ENCODE results near the gene TBCK. TPM values are rescaled to one million over a fixed set of nuclear protein-coding genes. Genes with fewer than 3 reads are reported as not detected.

The TBCK gene
- total RNA-seq, 1 donor from 2014 or later, result 35.7 TPM

- H3K27ac ChIP-seq, result no peak overlapping the region
Observed at GRCh38 chr4:106264331-106264728, 51.7 kb downstream of the TBCK start.

GRCh38 chr4:106263594-106264330 lies 52.2 kb downstream of the TBCK start:
- Histone ChIP-seq H3K36me3 (no peaks in the 10 kb centered on the region), H3K4me3 (no peak overlapping the region), H3K9me3 (no peaks in the 10 kb centered on the region), H3K27me3 (no peaks in the 10 kb centered on the region), H3K4me1 (no peaks in the 10 kb centered on the region), H3K27ac (no peak overlapping the region)
- intact Hi-C loops (cut with DNase I), result no loop called here
- no peak for TF ChIP-seq CTCF (IDR thresholded peaks at IDR 0.05)
- no peak for DNase-seq (ENCODE audit: low spot score in 2 of 2)

More at GRCh38 chr4:106264331-106264728, 51.7 kb downstream of the TBCK start:
- no peak for DNase-seq (ENCODE audit: low spot score in 2 of 2)
- H3K36me3 ChIP-seq, result no peaks in the 10 kb centered on the region
- no peaks in the 10 kb centered on the region for H3K27me3 ChIP-seq
- TF ChIP-seq CTCF (IDR thresholded peaks at IDR 0.05), result no peak
- no peaks in the 10 kb centered on the region for H3K9me3 ChIP-seq
- no peaks in the 10 kb centered on the region for H3K4me1 ChIP-seq
- intact Hi-C loops (cut with DNase I), result no loop called here
- H3K4me3 ChIP-seq, result no peak overlapping the region

- Histone ChIP-seq H3K4me3 (no peak overlapping the region), H3K27ac (no peak overlapping the region), H3K9me3 (no peaks in the 10 kb centered on the region), H3K36me3 (no peaks in the 10 kb centered on the region), H3K4me1 (peaks cover 0 to 3% of the 10 kb centered on the region in 2 donors), H3K27me3 (no peaks in the 10 kb centered on the region)
- no peak for TF ChIP-seq CTCF (IDR thresholded peaks at IDR 0.05)
- intact Hi-C loops (cut with DNase I), result no loop called here
- no peak for DNase-seq (ENCODE audit: low spot score in 2 of 2)
Observed at GRCh38 chr4:106261980-106262379, 54.0 kb downstream of the TBCK start.

- H3K9me3 ChIP-seq, result no peaks in the 10 kb centered on the region
- H3K4me1 ChIP-seq, result peaks cover 0 to 3% of the 10 kb centered on the region in 2 donors
- no peak overlapping the region for H3K4me3 ChIP-seq
- DNase-seq (ENCODE audit: low spot score in 2 of 2), result no peak
- H3K27ac ChIP-seq, result no peak overlapping the region
- H3K27me3 ChIP-seq, result no peaks in the 10 kb centered on the region
- peaks cover 6 to 13% of the 10 kb centered on the region in 2 donors for H3K36me3 ChIP-seq
- TF ChIP-seq CTCF (IDR thresholded peaks at IDR 0.05), result no peak
- intact Hi-C loops (cut with DNase I), result no loop called here
Observed at GRCh38 chr4:106258145-106259045, 57.6 kb downstream of the TBCK start.

GRCh38 chr4:106256190-106256589 lies 59.8 kb downstream of the TBCK start:
- intact Hi-C loops (cut with DNase I), result no loop called here
- Histone ChIP-seq H3K4me3 (no peak overlapping the region), H3K36me3 (peaks cover 8 to 13% of the 10 kb centered on the region in 2 donors), H3K9me3 (no peaks in the 10 kb centered on the region), H3K27ac (no peak overlapping the region), H3K4me1 (peaks cover 0 to 3% of the 10 kb centered on the region in 2 donors), H3K27me3 (no peaks in the 10 kb centered on the region)
- TF ChIP-seq CTCF (IDR thresholded peaks at IDR 0.05), result no peak
- no peak for DNase-seq (ENCODE audit: low spot score in 2 of 2)

Data from ascending aorta (tissue), 2 donors.